ENCODE measurements around the gene KLHL40. TPM values are rescaled to one million over a fixed set of nuclear protein-coding genes. Genes with fewer than 3 reads are reported as not detected.

The KLHL40 gene
- total RNA-seq, 1 experiment from 2014 or later: not detected

GRCh38 chr3:42728668-42729364 lies 43.5 kb downstream of the KLHL40 start:
- H3K4me1 ChIP-seq (ENCODE audit: control insufficient read depth, insufficient read depth, low read length): no peaks in the 10 kb centered on the region
- ATAC-seq (no peak), DNase-seq (ENCODE audit: low read depth, low spot score) (no peak)
- BruUV-seq (replicated peaks): no TSS peak
- H3K9me3 ChIP-seq (ENCODE audit: control insufficient read depth, insufficient read depth, low read depth, low read length): no peaks in the 10 kb centered on the region
- CTCF ChIA-PET: no interaction called here
- no peak overlapping the region for H3K27ac ChIP-seq (ENCODE audit: low read length)
- no peaks in the 10 kb centered on the region for H3K27me3 ChIP-seq (ENCODE audit: control insufficient read depth, insufficient read depth, low read length)
- intact Hi-C loops (cut with micrococcal nuclease; ENCODE audit: unreplicated experiment): no loop called here
- in situ Hi-C loops (cut with HindIII; ENCODE audit: low pct_unique_long_range_greater_than_20kb, low sequenced_read_pairs): no loop called here
- H3K4me3 ChIP-seq (ENCODE audit: low read depth in 2 of 2, low read length in 2 of 2): no peak overlapping the region
- TF ChIP-seq TCF7L2 (IDR thresholded peaks at IDR 0.05; ENCODE audit: low read depth, low read length) (no peak), CTCF (IDR thresholded peaks at IDR 0.05) (no peak), REST (IDR thresholded peaks at IDR 0.05; ENCODE audit: insufficient read depth in 1 of 2, low read depth in 2 of 2, low read length in 1 of 2) (no peak), POLR2AphosphoS5 (IDR thresholded peaks at IDR 0.05; ENCODE audit: low read depth, low read length) (no peak), SIN3A (IDR thresholded peaks at IDR 0.05; ENCODE audit: borderline replicate concordance, insufficient read depth, low read depth, low read length) (no peak)
- POLR2A ChIA-PET: no interaction called here
- H3K36me3 ChIP-seq (ENCODE audit: control insufficient read depth, insufficient read depth, low read length): no peaks in the 10 kb centered on the region

- ATAC-seq (no peak), DNase-seq (ENCODE audit: low read depth, low spot score) (no peak)
- BruUV-seq (replicated peaks): no TSS peak
- no peaks in the 10 kb centered on the region for H3K4me1 ChIP-seq (ENCODE audit: control insufficient read depth, insufficient read depth, low read length)
- CTCF ChIA-PET: interaction anchor here (0.7 kb wide), 1 partner anchor 29 kb away, joined by 3 read pairs; no protein-coding TSS in a partner anchor
- TF ChIP-seq POLR2AphosphoS5 (IDR thresholded peaks at IDR 0.05; ENCODE audit: low read depth, low read length) (no peak), REST (IDR thresholded peaks at IDR 0.05; ENCODE audit: insufficient read depth in 1 of 2, low read depth in 2 of 2, low read length in 1 of 2) (no peak), SIN3A (IDR thresholded peaks at IDR 0.05; ENCODE audit: borderline replicate concordance, insufficient read depth, low read depth, low read length) (no peak), CTCF (IDR thresholded peaks at IDR 0.05) (no peak), TCF7L2 (IDR thresholded peaks at IDR 0.05; ENCODE audit: low read depth, low read length) (no peak)
- H3K9me3 ChIP-seq (ENCODE audit: control insufficient read depth, insufficient read depth, low read depth, low read length): no peaks in the 10 kb centered on the region
- H3K4me3 ChIP-seq (ENCODE audit: low read depth in 2 of 2, low read length in 2 of 2): no peak overlapping the region
- in situ Hi-C loops (cut with HindIII; ENCODE audit: low pct_unique_long_range_greater_than_20kb, low sequenced_read_pairs): no loop called here
- H3K27me3 ChIP-seq (ENCODE audit: control insufficient read depth, insufficient read depth, low read length): no peaks in the 10 kb centered on the region
- intact Hi-C loops (cut with micrococcal nuclease; ENCODE audit: unreplicated experiment): no loop called here
- POLR2A ChIA-PET: no interaction called here
- H3K36me3 ChIP-seq (ENCODE audit: control insufficient read depth, insufficient read depth, low read length): no peaks in the 10 kb centered on the region
- no peak overlapping the region for H3K27ac ChIP-seq (ENCODE audit: low read length)
Measured at GRCh38 chr3:42729404-42730145, 44.2 kb downstream of the KLHL40 start.

Measured in Panc1 (cell line).